ENCODE data around the gene DDX47.

Gene DDX47

GRCh38 chr12:12788131-12788530, 25.0 kb upstream of the DDX47 start:
- peaks cover 7% of the 10 kb centered on the region; the same call in 1 of the 2 replicates for H3F3A ChIP-seq (ENCODE audit: insufficient read depth)
- H3K36me3 ChIP-seq (ENCODE audit: low read length) = no peaks in the 10 kb centered on the region
- H3K9me2 ChIP-seq (replicated peaks; ENCODE audit: insufficient read depth, low read length) = no peaks in the 10 kb centered on the region
- no peaks in the 10 kb centered on the region for H4K20me1 ChIP-seq (ENCODE audit: low read depth, low read length)
- no peak overlapping the region for H3K9ac ChIP-seq (ENCODE audit: low read length)
- no peaks in the 10 kb centered on the region for H3K27me3 ChIP-seq (ENCODE audit: low read length)
- no peaks in the 10 kb centered on the region for H3K79me2 ChIP-seq (ENCODE audit: insufficient read depth, low read length)
- TF ChIP-seq CTCF (IDR thresholded peaks at IDR 0.05; ENCODE audit: insufficient read depth, low read length, poor library complexity, severe bottlenecking) (no peak), EZH2phosphoT487 (conservative IDR thresholded peaks at IDR 0.05; ENCODE audit: low read length) (no peak)
- no peak overlapping the region for H3K27ac ChIP-seq (ENCODE audit: low read depth, low read length)
- H3K4me3 ChIP-seq (ENCODE audit: insufficient read depth, low read length, poor library complexity, severe bottlenecking) = no peak overlapping the region
- no peak overlapping the region for H2AFZ ChIP-seq (ENCODE audit: low read depth, low read length, severe bottlenecking)
- H3K4me2 ChIP-seq (ENCODE audit: low read depth, low read length, poor library complexity, severe bottlenecking) = no peak overlapping the region
- no peaks in the 10 kb centered on the region for H3K9me3 ChIP-seq (ENCODE audit: insufficient read depth, low read length)

GRCh38 chr12:12788675-12789368, 24.3 kb upstream of the DDX47 start:
- peaks cover 7% of the 10 kb centered on the region; the same call in 1 of the 2 replicates for H3F3A ChIP-seq (ENCODE audit: insufficient read depth)
- H3K27ac ChIP-seq (ENCODE audit: low read depth, low read length) = no peak overlapping the region
- no peak overlapping the region for H3K4me2 ChIP-seq (ENCODE audit: low read depth, low read length, poor library complexity, severe bottlenecking)
- H3K9me3 ChIP-seq (ENCODE audit: insufficient read depth, low read length) = no peaks in the 10 kb centered on the region
- TF ChIP-seq EZH2phosphoT487 (conservative IDR thresholded peaks at IDR 0.05; ENCODE audit: low read length) (no peak), CTCF (IDR thresholded peaks at IDR 0.05; ENCODE audit: insufficient read depth, low read length, poor library complexity, severe bottlenecking) (no peak)
- H4K20me1 ChIP-seq (ENCODE audit: low read depth, low read length) = no peaks in the 10 kb centered on the region
- H3K27me3 ChIP-seq (ENCODE audit: low read length) = no peaks in the 10 kb centered on the region
- H3K36me3 ChIP-seq (ENCODE audit: low read length) = no peaks in the 10 kb centered on the region
- H2AFZ ChIP-seq (ENCODE audit: low read depth, low read length, severe bottlenecking) = no peak overlapping the region
- no peak overlapping the region for H3K9ac ChIP-seq (ENCODE audit: low read length)
- no peaks in the 10 kb centered on the region for H3K79me2 ChIP-seq (ENCODE audit: insufficient read depth, low read length)
- no peaks in the 10 kb centered on the region for H3K9me2 ChIP-seq (replicated peaks; ENCODE audit: insufficient read depth, low read length)
- no peak overlapping the region for H3K4me3 ChIP-seq (ENCODE audit: insufficient read depth, low read length, poor library complexity, severe bottlenecking)

GRCh38 chr12:12790956-12791355, 22.2 kb upstream of the DDX47 start:
- no peaks in the 10 kb centered on the region for H3K9me3 ChIP-seq (ENCODE audit: insufficient read depth, low read length)
- peaks cover 7% of the 10 kb centered on the region; the same call in 1 of the 2 replicates for H3F3A ChIP-seq (ENCODE audit: insufficient read depth)
- H3K36me3 ChIP-seq (ENCODE audit: low read length) = no peaks in the 10 kb centered on the region
- TF ChIP-seq CTCF (IDR thresholded peaks at IDR 0.05; ENCODE audit: insufficient read depth, low read length, poor library complexity, severe bottlenecking) = no peak
- no peak for TF ChIP-seq EZH2phosphoT487 (conservative IDR thresholded peaks at IDR 0.05; ENCODE audit: low read length)
- H3K4me3 ChIP-seq (ENCODE audit: insufficient read depth, low read length, poor library complexity, severe bottlenecking) = no peak overlapping the region
- no peaks in the 10 kb centered on the region for H4K20me1 ChIP-seq (ENCODE audit: low read depth, low read length)
- no peaks in the 10 kb centered on the region for H3K9me2 ChIP-seq (replicated peaks; ENCODE audit: insufficient read depth, low read length)
- no peak overlapping the region for H3K4me2 ChIP-seq (ENCODE audit: low read depth, low read length, poor library complexity, severe bottlenecking)
- H3K27me3 ChIP-seq (ENCODE audit: low read length) = no peaks in the 10 kb centered on the region
- no peak overlapping the region for H3K9ac ChIP-seq (ENCODE audit: low read length)
- no peak overlapping the region for H2AFZ ChIP-seq (ENCODE audit: low read depth, low read length, severe bottlenecking)
- no peak overlapping the region for H3K27ac ChIP-seq (ENCODE audit: low read depth, low read length)
- H3K79me2 ChIP-seq (ENCODE audit: insufficient read depth, low read length) = no peaks in the 10 kb centered on the region

Measured in SU-DHL-6 (cell line).